Liver (tissue), 9 donors: ENCODE measurements around the gene MARCHF10. TPM values are rescaled to one million over a fixed set of nuclear protein-coding genes. Genes with fewer than 3 reads are reported as not detected.

ENCODE experiments used
- DNase-seq: peaks from one replicate; pipeline ENCODE4 v3.0.0-alpha.2; 2017; ENCODE audit warnings: low spot score
- H3K27ac ChIP-seq, 2 donors: one replicate each; pipeline ENCODE4 v1.7.0; 2013; ENCODE audit warnings: inconsistent platforms in 2 of 2, low read length in 2 of 2, control low read depth in 1 of 2, low read depth in 1 of 2, mild to moderate bottlenecking in 1 of 2
- H3K27me3 ChIP-seq, 4 donors: one replicate each; pipeline versions ENCODE4 v1.6.1 to v1.7.0; 2013; ENCODE audit warnings: low read length in 3 of 4, inconsistent platforms in 1 of 4, mild to moderate bottlenecking in 1 of 4, moderate library complexity in 1 of 4; ENCODE audit not compliant: control insufficient read depth in 4 of 4, insufficient read depth in 4 of 4
- H3K36me3 ChIP-seq, 4 donors: one replicate each; pipeline versions ENCODE4 v1.6.1 to v1.7.0; 2013; ENCODE audit warnings: low read length in 3 of 4, mild to moderate bottlenecking in 3 of 4, low read depth in 1 of 4, moderate library complexity in 1 of 4; ENCODE audit not compliant: control insufficient read depth in 4 of 4, insufficient read depth in 3 of 4
- H3K4me1 ChIP-seq, 4 donors: one replicate each; pipeline versions ENCODE4 v1.6.1 to v1.7.0; 2013; ENCODE audit warnings: low read length in 3 of 4, mild to moderate bottlenecking in 3 of 4, moderate library complexity in 1 of 4; ENCODE audit not compliant: control insufficient read depth in 4 of 4, insufficient read depth in 4 of 4
- H3K4me3 ChIP-seq, 3 donors: one replicate each; pipeline versions ENCODE4 v1.6.1 to v1.7.0; 2013; ENCODE audit warnings: low read length in 3 of 3, control low read depth in 1 of 3, low read depth in 1 of 3, mild to moderate bottlenecking in 1 of 3
- H3K9ac ChIP-seq, 2 donors: one replicate each; pipeline ENCODE4 v1.7.0; 2013; ENCODE audit warnings: low read length in 2 of 2, mild to moderate bottlenecking in 2 of 2, moderate library complexity in 2 of 2, control low read depth in 1 of 2, low read depth in 1 of 2
- H3K9me3 ChIP-seq, 4 donors: one replicate each; pipeline versions ENCODE4 v1.6.1 to v1.7.0; 2013; ENCODE audit warnings: low read length in 3 of 4; ENCODE audit not compliant: control insufficient read depth in 4 of 4
- ATF3 ChIP-seq: IDR thresholded peaks from 2 replicates; pipeline ENCODE4 v1.6.1; 2016; ENCODE audit warnings: antibody characterized with exemption
- EGR1 ChIP-seq, 2 donors: IDR thresholded peaks; 2 replicates each; pipeline ENCODE4 v1.6.1; 2016 to 2018; ENCODE audit warnings: antibody characterized with exemption in 2 of 2, low read depth in 2 of 2
- FOXA1 ChIP-seq: IDR thresholded peaks from 2 replicates; pipeline ENCODE4 v1.6.1; 2016; ENCODE audit warnings: antibody characterized with exemption
- FOXA2 ChIP-seq: IDR thresholded peaks from 2 replicates; pipeline ENCODE4 v1.6.1; 2016; ENCODE audit warnings: antibody characterized with exemption
- GABPA ChIP-seq, 2 donors: IDR thresholded peaks in 1 of 2; conservative IDR thresholded peaks in 1 of 2; 2 replicates each; pipeline ENCODE4 v1.6.1; 2016; ENCODE audit warnings: antibody characterized with exemption in 2 of 2, mild to moderate bottlenecking in 1 of 2, moderate library complexity in 1 of 2
- HNF4G ChIP-seq: IDR thresholded peaks from 2 replicates; pipeline ENCODE4 v1.6.1; 2016; ENCODE audit warnings: antibody characterized with exemption
- JUND ChIP-seq, 2 donors: IDR thresholded peaks; 2 replicates each; pipeline ENCODE4 v1.6.1; 2016; ENCODE audit warnings: antibody characterized with exemption in 2 of 2
- MAX ChIP-seq: IDR thresholded peaks from 2 replicates; pipeline ENCODE4 v1.6.1; 2016; ENCODE audit warnings: antibody characterized with exemption
- NR2F2 ChIP-seq: IDR thresholded peaks from 2 replicates; pipeline ENCODE4 v1.6.1; 2016; ENCODE audit warnings: antibody characterized with exemption
- RAD21 ChIP-seq, 2 donors: IDR thresholded peaks; 2 replicates each; pipeline ENCODE4 v1.6.1; 2016; ENCODE audit warnings: antibody characterized with exemption in 2 of 2, mild to moderate bottlenecking in 2 of 2
- REST ChIP-seq: IDR thresholded peaks from 2 replicates; pipeline ENCODE4 v1.6.1; 2016; ENCODE audit warnings: antibody characterized with exemption, mild to moderate bottlenecking
- RXRA ChIP-seq, 2 donors: IDR thresholded peaks; 2 replicates each; pipeline ENCODE4 v1.6.1; 2017 to 2018; ENCODE audit warnings: antibody characterized with exemption in 2 of 2, mild to moderate bottlenecking in 1 of 2
- SP1 ChIP-seq: IDR thresholded peaks from 2 replicates; pipeline ENCODE4 v1.6.1; 2018; ENCODE audit warnings: antibody characterized with exemption, mild to moderate bottlenecking
- TAF1 ChIP-seq: conservative IDR thresholded peaks from 2 replicates; pipeline ENCODE4 v1.6.1; 2016; ENCODE audit warnings: antibody characterized with exemption, mild to moderate bottlenecking
- YY1 ChIP-seq: IDR thresholded peaks from 2 replicates; pipeline ENCODE4 v1.6.1; 2016; ENCODE audit warnings: antibody characterized with exemption, mild to moderate bottlenecking
- WGBS: extraction: QIAGEN DNeasy Blood & Tissue Kit; methylation state at CpG from one replicate; pipeline ENCODE4 v1.1.7; 2013; 5-methylcytosine and 5-hydroxymethylcytosine counted together
- polyA plus RNA-seq, 2 donors: library from polyadenylated mRNA; stranded (reverse) in 1 of 2; unstranded in 1 of 2; fragments of 200-250 nt in 1 of 2; fragments of >200 nt in 1 of 2; fragmentation: Nextera tagmentation in 1 of 2; extraction: Ambion mirVana in 1 of 2; gene quantifications; one replicate each; pipeline versions ENCODE4 v1.2.1 to v1.2.3, GENCODE V29; 2013 to 2015
- total RNA-seq, 2 donors: library from RNA; depleted of rRNA; stranded (reverse); fragments of >200 nt; gene quantifications; one replicate each; pipeline ENCODE4 v1.2.3, GENCODE V29; 2014
- TF ChIP-seq, protein P1 (sequence below): fragments of 150-350 bp; IDR thresholded peaks from 2 replicates; pipeline ENCODE4 v1.5.1; 2017; ENCODE audit warnings: improper control_type of control experiment, low read depth, low read length; ENCODE audit not compliant: missing input control
- donor health status: healthy.
- donor health status: healthy.
- donor health status: healthy.
- donor health status: healthy.
- donor health status: healthy.

MARCHF10 gene
- total and polyA plus RNA-seq, 4 donors = not detected

- Histone ChIP-seq H3K9me3 (no peaks in the 10 kb centered on the region), H3K27me3 (peaks cover 0 to 11% (median under 1%) of the 10 kb centered on the region in 4 donors), H3K4me1 (peaks cover 0 to 12% (median 8%) of the 10 kb centered on the region in 4 donors), H3K9ac (no peak overlapping the region), H3K4me3 (no peak overlapping the region), H3K27ac (no peak overlapping the region), H3K36me3 (no peaks in the 10 kb centered on the region)
- DNase-seq = no peak
- TF ChIP-seq SP1 = no peak
- no peak for TF ChIP-seq FOXA1
- no peak for TF ChIP-seq HNF4G
- TF ChIP-seq MAX = no peak
- TF ChIP-seq TAF1 = no peak
- TF ChIP-seq GABPA (IDR thresholded peaks at IDR 0.05 in 1 of 2, conservative IDR thresholded peaks at IDR 0.05 in 1 of 2) = no peak
- no peak for TF ChIP-seq YY1
- TF ChIP-seq JUND (IDR thresholded peaks at IDR 0.05) = no peak
- TF ChIP-seq REST = no peak
- TF ChIP-seq, protein P1, sequence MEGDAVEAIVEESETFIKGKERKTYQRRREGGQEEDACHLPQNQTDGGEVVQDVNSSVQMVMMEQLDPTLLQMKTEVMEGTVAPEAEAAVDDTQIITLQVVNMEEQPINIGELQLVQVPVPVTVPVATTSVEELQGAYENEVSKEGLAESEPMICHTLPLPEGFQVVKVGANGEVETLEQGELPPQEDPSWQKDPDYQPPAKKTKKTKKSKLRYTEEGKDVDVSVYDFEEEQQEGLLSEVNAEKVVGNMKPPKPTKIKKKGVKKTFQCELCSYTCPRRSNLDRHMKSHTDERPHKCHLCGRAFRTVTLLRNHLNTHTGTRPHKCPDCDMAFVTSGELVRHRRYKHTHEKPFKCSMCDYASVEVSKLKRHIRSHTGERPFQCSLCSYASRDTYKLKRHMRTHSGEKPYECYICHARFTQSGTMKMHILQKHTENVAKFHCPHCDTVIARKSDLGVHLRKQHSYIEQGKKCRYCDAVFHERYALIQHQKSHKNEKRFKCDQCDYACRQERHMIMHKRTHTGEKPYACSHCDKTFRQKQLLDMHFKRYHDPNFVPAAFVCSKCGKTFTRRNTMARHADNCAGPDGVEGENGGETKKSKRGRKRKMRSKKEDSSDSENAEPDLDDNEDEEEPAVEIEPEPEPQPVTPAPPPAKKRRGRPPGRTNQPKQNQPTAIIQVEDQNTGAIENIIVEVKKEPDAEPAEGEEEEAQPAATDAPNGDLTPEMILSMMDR = no peak
- TF ChIP-seq RXRA (IDR thresholded peaks at IDR 0.05) = no peak
- TF ChIP-seq RAD21 (IDR thresholded peaks at IDR 0.05) = no peak
- TF ChIP-seq FOXA2 = no peak
- 47% methylated on average over 6 of the region's 6 CpGs for WGBS
These were observed 105.3 kb downstream of the MARCHF10 start for GRCh38 chr17:62702746-62703260.

DNA sequence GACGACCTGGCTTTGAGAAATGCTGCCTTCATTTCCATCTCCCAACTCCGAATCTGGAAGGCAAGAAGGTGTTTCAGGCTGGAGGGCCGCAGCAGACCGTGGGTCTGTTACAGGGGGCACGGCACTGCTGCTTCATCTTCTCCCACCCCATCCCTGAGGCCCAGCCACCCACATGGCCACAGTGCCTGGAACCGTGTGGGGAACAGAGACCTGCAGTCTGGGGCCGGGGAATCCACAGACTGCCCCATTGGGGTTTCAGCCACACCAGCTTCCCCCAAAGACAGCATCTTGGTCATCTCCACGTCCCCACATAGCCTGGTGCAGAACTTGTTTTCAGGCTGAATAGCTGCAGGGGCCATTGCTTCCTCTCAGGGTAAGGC is 106.4 kb downstream of the MARCHF10 start:
- Histone ChIP-seq H3K9me3 (no peaks in the 10 kb centered on the region), H3K27me3 (peaks cover 0 to 11% (median under 1%) of the 10 kb centered on the region in 4 donors), H3K27ac (no peak overlapping the region), H3K4me3 (no peak overlapping the region), H3K36me3 (no peaks in the 10 kb centered on the region), H3K9ac (no peak overlapping the region), H3K4me1 (peaks cover 1 to 12% (median 8%) of the 10 kb centered on the region in 4 donors)
- WGBS = 67% methylated on average over 8 of the region's 8 CpGs
- no peak for DNase-seq
- no peak for TF ChIP-seq GABPA (IDR thresholded peaks at IDR 0.05 in 1 of 2, conservative IDR thresholded peaks at IDR 0.05 in 1 of 2)
- no peak for TF ChIP-seq EGR1 (IDR thresholded peaks at IDR 0.05; ENCODE audit: low read depth in 2 of 2)
- no peak for TF ChIP-seq RXRA (IDR thresholded peaks at IDR 0.05)
- no peak for TF ChIP-seq FOXA1
- TF ChIP-seq NR2F2 = no peak
- TF ChIP-seq JUND (IDR thresholded peaks at IDR 0.05) = no peak
- TF ChIP-seq YY1 = no peak
- TF ChIP-seq MAX = no peak
- no peak for TF ChIP-seq ATF3
- TF ChIP-seq SP1 = no peak
- TF ChIP-seq TAF1 = no peak
